ENCODE results near the gene FBXO31. TPM values are rescaled to one million over a fixed set of nuclear protein-coding genes. Genes with fewer than 3 reads are reported as not detected.

Gene FBXO31
- polyA plus RNA-seq, 1 donor from 2014 or later, result 20.6 TPM

GRCh38 chr16:87297407-87297806 lies 86.2 kb downstream of the FBXO31 start:
- Histone ChIP-seq H3K9ac (ENCODE audit: low read length) (no peak overlapping the region), H3K4me2 (ENCODE audit: low read length) (no peak overlapping the region), H3K4me3 (ENCODE audit: low read length) (no peak overlapping the region), H3K36me3 (ENCODE audit: insufficient read depth, low read length) (no peaks in the 10 kb centered on the region), H4K20me1 (ENCODE audit: insufficient read depth) (no peaks in the 10 kb centered on the region), H3K9me3 (ENCODE audit: low read length) (no peaks in the 10 kb centered on the region), H3K27me3 (ENCODE audit: insufficient read depth, low read depth, low read length) (no peaks in the 10 kb centered on the region), H3K79me2 (replicated peaks; ENCODE audit: insufficient read depth, low read length) (no peaks in the 10 kb centered on the region), H3K27ac (ENCODE audit: low read length) (no peak overlapping the region), H3K9me2 (ENCODE audit: insufficient read depth, low read length) (no peaks in the 10 kb centered on the region), H3F3A (ENCODE audit: insufficient read depth, low read length, poor library complexity, severe bottlenecking) (no peaks in the 10 kb centered on the region), H2AFZ (ENCODE audit: low read depth, low read length) (no peak overlapping the region)
- TF ChIP-seq SMC3 (conservative IDR thresholded peaks at IDR 0.05; ENCODE audit: poor library complexity), result no peak
- no peak for TF ChIP-seq TAF1 (IDR thresholded peaks at IDR 0.05; ENCODE audit: low read depth)
- TF ChIP-seq RAD21 (conservative IDR thresholded peaks at IDR 0.05), result no peak
- TF ChIP-seq EZH2 (IDR thresholded peaks at IDR 0.05; ENCODE audit: borderline replicate concordance, insufficient read depth, low read length, poor library complexity, severe bottlenecking), result no peak
- no peak for TF ChIP-seq MXI1 (conservative IDR thresholded peaks at IDR 0.05; ENCODE audit: poor library complexity, severe bottlenecking)
- TF ChIP-seq POLR2AphosphoS5 (IDR thresholded peaks at IDR 0.05), result no peak
- TF ChIP-seq CTCF (IDR thresholded peaks at IDR 0.05; ENCODE audit: poor library complexity, severe bottlenecking), result no peak
- no peak for TF ChIP-seq REST (IDR thresholded peaks at IDR 0.05; ENCODE audit: borderline replicate concordance)
- no peak for TF ChIP-seq EP300 (conservative IDR thresholded peaks at IDR 0.05; ENCODE audit: poor library complexity, severe bottlenecking)

DNA sequence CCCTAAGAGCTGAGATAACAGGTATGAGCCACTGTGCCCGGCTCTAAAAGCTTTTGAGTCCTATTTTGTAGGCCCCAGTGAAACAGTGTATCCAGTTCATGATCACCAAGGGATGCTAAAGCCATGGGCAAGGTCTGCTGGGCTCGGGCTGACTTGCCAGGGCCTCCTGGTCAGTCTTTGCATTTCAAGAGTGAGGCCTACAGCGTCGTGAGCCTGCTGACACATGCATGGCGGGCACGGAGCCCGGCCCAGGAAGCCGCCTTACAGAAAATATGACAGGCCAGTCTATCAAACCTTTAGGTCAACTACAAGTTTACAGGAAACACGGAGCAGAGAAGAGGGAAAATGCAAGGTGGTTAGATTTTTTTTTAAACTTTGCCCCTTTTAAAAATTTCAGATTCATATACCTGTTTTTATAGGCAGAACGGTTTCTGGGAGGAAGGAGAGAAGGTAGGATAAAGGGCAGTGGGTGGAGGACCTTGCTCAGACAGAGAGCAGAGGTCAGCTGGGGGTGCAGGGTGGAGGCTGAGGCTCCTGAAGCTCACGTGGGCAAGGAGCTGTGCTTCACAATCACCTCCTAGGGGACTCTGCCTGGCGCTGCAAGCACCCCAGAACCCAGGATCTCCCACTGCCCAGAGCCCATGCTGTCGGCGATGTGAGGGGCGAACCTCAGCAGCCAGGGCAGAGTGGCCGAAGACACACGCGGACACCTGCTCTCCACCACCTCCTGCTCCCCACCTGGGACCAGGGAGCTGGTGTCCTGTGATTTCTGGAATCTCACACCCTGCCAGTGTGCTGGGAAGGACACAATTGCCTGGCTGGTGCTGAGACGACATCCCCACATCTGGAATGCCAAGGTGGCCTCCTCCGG lies 87.7 kb downstream of the FBXO31 start:
- H3K9ac ChIP-seq (ENCODE audit: low read length), result no peak overlapping the region

More for the DNA sequence above, 87.7 kb downstream of the FBXO31 start:
- TF ChIP-seq SMC3 (conservative IDR thresholded peaks at IDR 0.05; ENCODE audit: poor library complexity), result no peak
- no peak for TF ChIP-seq EP300 (conservative IDR thresholded peaks at IDR 0.05; ENCODE audit: poor library complexity, severe bottlenecking)
- TF ChIP-seq EZH2 (IDR thresholded peaks at IDR 0.05; ENCODE audit: borderline replicate concordance, insufficient read depth, low read length, poor library complexity, severe bottlenecking), result no peak
- no peak for TF ChIP-seq CTCF (IDR thresholded peaks at IDR 0.05; ENCODE audit: poor library complexity, severe bottlenecking)
- TF ChIP-seq MXI1 (conservative IDR thresholded peaks at IDR 0.05; ENCODE audit: poor library complexity, severe bottlenecking), result no peak
- TF ChIP-seq POLR2AphosphoS5 (IDR thresholded peaks at IDR 0.05), result no peak
- TF ChIP-seq REST (IDR thresholded peaks at IDR 0.05; ENCODE audit: borderline replicate concordance), result no peak
- TF ChIP-seq TAF1 (IDR thresholded peaks at IDR 0.05; ENCODE audit: low read depth), result no peak
- no peak for TF ChIP-seq RAD21 (conservative IDR thresholded peaks at IDR 0.05)
- Histone ChIP-seq H3K4me2 (ENCODE audit: low read length) (no peak overlapping the region), H4K20me1 (ENCODE audit: insufficient read depth) (no peaks in the 10 kb centered on the region), H3K4me3 (ENCODE audit: low read length) (no peak overlapping the region), H3K79me2 (replicated peaks; ENCODE audit: insufficient read depth, low read length) (no peaks in the 10 kb centered on the region), H3K9me2 (ENCODE audit: insufficient read depth, low read length) (no peaks in the 10 kb centered on the region), H2AFZ (ENCODE audit: low read depth, low read length) (no peak overlapping the region), H3K27ac (ENCODE audit: low read length) (no peak overlapping the region), H3K27me3 (ENCODE audit: insufficient read depth, low read depth, low read length) (no peaks in the 10 kb centered on the region), H3F3A (ENCODE audit: insufficient read depth, low read length, poor library complexity, severe bottlenecking) (no peaks in the 10 kb centered on the region), H3K36me3 (ENCODE audit: insufficient read depth, low read length) (no peaks in the 10 kb centered on the region), H3K9me3 (ENCODE audit: low read length) (no peaks in the 10 kb centered on the region)
